GM19452 (cell line): ENCODE measurements around the gene VWA3A.
"Not testable (repeated sequence)": the region's sequence is repeated elsewhere in the genome, so short reads cannot be mapped to it uniquely, and the experiment has no call there.

Experiments used
- ATAC-seq: cut with Tn5 transposase; IDR thresholded peaks from one replicate; pipeline ENCODE4 v1.9.1; 2021; ENCODE audit not compliant: unreplicated experiment

The VWA3A gene

DNA sequence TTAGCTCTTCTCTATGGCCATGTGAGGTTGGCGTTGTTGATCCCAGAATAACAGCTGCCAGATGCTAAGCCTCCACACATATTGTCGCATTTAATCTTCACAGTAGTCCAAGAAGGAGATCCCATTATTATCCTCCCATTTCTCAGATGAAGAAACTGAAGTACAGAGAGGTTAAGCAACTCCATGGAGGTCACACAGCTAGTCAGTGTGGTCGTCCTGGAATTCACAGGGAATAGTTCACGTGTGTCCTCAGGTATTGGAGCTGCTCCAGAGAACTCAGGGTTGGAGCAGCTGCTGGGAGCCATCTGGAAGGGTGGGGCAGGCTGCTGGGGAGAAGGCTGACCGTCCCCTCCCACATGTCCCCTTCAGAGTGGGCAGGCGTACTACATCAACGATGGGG is 89.5 kb downstream of the VWA3A start:
- ATAC-seq: no peak

DNA sequence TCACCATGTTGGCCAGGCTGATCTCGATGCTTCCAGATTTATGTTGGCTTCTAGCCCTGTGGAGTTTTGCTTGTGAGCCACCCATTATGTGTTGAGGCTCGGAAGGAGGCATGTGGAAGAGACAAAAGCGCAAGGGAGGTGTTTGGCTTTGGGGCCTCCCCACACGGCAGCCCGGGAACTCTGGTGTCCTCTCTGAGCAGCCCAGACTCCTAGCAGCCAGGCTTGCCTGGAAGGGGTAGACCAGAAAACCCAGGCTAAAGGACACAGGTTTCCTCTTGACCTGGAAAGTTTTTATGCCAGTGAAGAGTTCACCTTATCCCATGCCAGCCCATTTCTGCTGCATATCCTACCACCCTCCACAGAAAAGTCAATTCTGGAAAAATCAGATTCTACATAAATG is 91.0 kb downstream of the VWA3A start:
- ATAC-seq: no peak

DNA sequence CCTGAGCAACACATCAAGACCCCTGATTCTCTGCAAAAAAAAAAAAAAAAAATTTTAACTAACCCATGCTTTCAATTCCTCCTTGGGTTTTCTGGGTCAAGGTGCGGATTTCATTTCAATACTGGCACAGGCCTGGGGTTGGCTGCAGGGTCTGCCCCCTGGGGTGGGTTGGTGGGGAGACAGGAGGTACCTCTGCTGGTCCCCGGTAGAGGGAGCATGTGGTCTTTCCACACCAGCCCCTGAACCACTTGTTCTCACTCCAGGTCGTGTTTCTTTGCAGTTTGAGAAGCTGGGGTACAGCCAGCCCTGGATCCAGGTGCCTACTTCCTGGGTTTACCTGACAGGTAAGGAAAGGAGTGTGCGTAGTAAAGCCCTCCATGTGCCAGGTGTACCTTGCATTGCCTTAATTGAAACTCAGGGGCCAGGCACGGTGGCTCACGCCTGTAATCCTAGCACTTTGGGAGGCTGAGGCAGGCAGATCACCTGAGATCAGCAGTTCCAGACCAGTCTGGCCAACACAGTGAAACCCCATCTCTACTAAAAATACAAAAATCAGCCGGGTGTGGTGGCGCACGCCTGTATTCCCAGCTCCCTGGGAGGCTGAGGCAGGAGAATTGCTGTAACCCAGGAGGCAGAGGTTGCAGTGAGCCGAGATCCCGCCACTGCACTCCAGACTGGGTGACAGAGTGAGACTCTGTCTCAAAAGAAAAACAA is 91.7 kb downstream of the VWA3A start:
- ATAC-seq: no peak

DNA sequence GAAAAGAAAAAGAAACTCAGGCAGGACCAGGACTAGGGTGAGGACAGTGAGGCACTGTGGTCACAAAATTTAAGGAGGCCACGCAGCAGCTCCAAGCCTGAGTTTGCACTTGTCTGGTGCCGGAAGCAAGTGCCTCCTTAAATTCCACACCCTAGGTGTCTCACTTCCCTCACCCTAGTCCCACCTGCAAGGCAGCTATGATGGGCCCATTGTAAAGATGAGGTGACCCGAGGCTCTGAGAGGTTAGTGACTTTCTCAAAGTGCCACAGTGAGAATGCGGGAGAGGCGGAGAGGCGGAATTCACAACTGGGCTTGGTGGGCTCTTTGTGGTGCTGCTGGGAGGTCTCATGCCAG is 92.3 kb downstream of the VWA3A start:
- no peak for ATAC-seq

DNA sequence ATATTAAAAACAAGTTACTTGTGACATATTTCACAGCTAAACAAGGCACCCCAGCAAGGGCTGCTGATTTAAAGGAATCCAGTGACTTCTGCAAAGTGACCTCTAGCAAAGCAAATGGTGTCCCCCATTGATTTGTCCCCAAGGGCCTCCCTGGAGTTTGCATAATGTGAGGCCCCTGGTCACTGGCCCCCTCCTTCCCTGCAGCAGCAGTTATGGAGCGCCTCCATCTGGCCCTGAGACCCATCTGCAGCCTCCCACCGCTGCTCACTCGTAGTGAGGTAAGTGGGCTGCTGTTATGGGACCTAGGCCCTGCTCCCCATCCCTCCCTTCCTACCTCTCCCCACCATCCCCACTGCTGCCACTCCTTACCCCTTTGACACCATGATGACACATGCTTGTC is 94.2 kb downstream of the VWA3A start:
- no peak for ATAC-seq

DNA sequence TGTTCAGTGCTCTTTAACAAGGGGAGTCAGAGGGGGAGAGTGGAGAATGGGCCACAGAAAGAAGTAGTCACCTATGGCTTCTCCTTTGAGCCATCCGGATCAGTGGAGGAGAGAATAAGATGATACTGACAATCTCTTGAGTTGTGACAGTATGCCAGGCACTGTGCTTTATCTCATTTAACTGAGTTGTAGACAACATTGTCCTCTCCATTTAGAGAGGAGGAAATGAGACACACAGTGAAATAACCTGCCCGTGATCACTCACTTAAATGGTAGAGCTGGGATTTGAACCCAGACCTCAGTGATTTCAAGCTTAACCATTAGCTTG is 95.9 kb downstream of the VWA3A start:
- ATAC-seq: no peak

DNA sequence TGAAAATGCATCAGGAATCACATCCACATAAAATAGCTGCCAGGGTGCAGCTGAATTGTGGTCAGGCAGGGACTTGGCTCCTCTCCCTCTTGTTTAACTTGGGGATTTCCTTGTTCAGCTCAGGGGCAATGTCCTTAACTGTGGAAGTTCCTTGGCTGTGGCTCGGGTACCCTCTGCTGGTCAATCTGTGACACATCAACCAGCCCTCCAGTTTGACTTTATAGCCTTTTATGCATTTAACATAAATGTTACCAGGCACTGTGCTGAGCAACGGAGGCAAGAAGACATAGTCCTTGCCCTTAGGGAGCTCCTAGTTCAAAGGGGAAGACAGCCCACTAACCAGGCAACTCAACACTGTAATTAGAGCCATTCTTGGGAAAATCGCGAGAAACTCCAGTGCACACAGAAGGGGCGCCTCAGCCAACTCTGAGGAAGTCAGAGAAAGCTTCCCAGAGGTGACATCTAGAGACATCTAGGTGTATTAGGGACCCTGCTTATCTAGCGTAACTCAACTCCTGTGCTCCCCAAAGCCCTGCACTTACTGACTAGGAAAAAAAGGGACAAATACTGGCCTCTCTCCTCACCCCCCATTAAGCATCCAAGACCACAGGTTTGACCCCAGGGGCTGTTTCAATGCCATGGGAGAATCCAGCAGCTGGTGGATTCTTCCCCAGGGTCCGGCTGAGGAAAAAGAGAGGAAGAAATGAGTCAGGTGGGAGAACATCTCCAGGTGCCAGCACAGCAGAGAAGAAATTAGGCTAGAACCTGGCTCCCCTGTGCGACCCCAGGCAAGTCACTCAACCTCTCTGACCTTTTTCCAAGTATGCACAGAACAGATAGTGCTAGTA is 96.5 kb downstream of the VWA3A start:
- no peak for ATAC-seq

DNA sequence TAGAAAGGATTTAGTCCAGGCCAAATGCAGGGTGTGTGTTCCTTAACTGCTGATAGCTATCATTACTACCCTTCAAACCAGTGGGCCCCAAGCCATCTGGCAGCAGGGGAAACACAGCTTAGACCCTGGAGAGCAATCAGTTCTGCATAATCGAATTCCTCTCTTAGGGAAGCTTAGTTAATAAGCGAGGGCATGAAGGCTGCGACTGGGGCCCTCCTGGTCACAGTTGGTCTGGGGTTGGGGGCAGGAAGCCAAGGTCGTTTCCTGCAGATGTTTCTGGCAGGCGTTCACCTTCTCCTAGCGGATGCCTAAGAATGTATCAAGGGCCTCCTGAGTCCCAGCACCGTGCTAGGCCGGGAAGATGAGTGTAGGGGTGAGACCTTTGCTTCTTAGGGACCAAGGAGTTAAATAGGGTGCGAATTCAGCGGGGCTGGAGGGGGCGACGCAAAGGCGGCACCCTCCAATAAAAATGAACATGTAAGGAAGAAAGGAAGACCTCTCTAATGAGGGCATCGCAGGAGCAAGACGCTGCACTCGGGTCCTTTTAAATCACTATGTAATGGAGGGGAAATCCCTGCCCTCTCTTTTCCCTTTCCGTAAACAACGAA is 97.2 kb downstream of the VWA3A start:
- ATAC-seq: no peak

DNA sequence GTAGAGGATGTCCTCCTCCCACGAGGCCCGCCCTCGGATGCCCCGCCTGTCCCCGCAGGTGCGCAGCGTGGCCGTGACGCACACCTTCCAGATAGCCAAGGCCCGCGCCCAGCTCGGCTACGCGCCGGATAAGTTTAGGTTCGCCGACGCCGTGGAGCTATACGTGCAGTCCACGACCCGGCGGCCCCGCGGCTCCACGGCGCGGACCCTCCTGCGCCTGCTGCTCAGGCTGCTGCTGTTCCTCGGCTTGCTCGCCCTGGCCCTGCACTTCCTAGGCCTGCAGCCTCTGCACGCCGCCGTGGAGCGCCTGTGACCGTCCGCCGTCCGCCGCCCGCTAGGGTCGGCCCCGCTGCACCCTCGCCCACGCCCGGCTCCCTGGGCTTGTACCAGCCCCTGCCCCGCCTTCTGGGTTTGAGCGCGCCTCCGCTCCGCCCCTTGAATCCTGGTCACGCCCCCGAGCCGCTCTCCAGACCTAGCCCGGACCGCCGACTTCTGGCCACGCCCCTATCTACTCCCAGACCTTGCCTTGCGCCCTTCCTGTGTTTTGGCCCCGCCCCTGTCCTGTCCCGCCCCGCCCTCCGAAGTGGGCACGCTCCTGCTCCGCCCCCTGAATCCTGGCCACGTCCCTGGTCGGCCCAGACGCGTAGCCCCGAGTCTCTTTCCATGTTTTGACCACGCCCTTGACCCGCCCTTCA is 97.9 kb downstream of the VWA3A start:
- peak; percentile 57 for ATAC-seq

DNA sequence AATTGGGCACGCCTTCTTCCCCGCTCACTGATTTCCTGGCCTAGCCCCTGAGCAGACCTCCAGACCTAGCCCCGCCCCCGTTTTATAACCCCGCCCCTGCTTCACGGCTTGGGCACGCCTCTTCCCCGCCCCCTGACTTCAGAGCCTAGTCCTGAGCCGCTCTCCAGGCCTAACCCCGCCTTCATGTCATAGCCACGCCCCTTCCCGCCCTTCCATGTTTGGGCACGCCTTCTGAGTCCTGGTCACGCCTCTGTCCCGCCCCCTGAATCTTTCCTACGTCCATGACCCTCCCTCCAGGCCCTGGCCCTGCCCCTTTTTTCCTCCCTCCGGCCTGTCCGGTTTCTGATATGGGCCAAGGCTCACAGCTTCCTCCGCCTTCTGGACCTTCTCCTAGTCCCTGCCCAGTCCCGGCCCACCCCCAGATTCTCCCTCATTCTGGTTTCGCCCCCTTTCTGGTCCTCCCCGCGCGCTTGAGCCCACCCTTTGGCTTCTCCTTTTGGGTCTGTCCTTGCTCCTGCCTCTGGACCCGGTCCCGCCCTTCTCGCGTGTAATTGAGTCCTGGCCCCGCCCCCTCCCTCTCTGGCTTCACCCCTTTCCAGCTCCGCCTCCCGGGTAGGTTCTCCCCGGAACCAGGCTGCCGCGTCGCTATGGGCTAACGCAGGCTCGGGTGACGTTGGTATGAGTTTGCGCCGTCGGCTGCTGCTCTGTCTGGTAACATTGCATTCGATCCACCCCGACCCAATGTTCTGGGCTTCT is 98.6 kb downstream of the VWA3A start:
- ATAC-seq: peak; percentile 40

DNA sequence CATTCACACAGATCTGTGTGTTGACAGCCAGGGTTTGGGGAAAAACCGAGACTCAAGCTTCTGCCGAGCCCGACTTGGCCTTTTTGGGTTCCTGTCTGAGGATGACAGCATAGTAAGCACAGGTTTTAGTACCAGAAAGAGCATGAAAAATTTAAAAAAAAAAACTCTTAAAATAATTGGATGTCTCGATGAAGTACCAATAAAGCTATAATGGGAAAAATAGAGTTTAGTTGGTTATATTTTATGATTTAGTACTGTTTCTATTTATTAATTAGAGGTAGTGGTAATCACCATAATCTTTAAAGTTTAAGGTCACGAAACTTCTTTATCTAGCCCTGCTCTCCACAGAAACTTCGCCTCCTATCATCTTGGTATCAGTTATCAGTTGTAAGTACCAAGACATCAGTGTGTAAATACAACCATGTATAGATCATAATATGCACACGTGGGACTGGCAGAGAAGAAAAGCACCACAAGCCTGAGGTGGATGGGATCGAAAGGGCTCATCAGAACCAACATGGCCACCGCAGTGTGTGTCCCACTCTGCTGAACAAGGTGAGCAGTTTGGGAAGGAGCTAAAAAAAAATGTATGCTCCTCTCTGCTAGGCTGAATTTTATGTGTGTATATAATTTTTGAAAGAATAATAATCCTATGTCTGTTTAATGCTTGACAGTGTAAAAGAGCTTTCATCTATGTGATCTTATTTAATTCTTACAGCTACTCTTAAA is 99.4 kb downstream of the VWA3A start:
- ATAC-seq: no peak

DNA sequence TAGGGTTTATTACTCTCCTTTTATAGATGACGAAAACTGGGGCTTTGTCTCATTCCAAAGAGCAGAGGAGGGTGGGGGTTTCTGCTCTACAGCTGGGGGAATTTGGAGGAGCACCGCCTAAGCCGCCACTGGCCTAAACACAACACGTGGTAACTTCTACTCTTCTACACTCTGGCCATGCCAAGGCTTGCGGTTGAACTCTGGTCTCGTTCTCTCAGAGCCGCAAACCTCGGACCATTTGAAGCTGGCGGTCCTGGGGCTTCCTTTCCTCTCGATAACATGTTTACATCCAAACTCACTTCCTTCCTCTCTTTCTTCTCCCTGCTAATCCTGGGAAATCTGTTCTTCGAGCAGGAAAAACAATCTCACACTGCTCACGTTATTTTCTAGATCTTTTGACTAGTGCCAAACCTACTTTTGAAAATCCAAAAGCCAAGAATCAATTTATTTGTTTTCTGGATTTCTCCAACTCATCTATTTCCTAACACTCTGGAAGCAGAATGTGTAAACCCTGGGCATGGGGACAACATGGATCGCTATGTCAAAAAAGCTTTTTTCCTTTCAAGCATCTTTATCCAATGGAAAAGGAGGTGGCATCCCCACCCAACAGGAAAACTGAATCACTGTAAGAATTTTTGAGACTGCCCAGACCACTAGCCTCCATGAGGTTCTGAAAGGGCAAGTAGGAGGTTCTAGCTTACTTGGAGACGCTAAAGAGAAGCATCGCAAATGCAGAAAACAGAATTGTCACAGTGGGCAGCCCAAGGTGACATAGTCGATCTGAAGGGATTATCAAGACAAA is 100.1 kb downstream of the VWA3A start:
- ATAC-seq: no peak

DNA sequence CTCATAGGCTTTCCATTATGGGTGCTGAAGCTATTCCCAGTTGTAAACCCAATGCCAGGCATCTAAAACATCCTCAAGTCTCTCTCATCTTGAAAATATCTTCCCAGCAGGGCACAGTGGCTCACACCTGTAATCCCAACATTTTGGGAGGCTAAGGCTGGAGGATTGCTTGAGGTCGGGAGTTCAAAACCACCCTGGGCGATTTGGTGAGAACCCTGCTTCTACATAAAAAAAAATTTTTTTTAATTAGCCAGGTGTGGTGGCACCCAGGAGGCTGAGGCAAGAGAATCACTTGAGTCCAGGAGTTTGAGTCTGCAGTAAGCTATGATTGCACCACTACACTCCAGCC is 100.7 kb downstream of the VWA3A start:
- no peak for ATAC-seq

DNA sequence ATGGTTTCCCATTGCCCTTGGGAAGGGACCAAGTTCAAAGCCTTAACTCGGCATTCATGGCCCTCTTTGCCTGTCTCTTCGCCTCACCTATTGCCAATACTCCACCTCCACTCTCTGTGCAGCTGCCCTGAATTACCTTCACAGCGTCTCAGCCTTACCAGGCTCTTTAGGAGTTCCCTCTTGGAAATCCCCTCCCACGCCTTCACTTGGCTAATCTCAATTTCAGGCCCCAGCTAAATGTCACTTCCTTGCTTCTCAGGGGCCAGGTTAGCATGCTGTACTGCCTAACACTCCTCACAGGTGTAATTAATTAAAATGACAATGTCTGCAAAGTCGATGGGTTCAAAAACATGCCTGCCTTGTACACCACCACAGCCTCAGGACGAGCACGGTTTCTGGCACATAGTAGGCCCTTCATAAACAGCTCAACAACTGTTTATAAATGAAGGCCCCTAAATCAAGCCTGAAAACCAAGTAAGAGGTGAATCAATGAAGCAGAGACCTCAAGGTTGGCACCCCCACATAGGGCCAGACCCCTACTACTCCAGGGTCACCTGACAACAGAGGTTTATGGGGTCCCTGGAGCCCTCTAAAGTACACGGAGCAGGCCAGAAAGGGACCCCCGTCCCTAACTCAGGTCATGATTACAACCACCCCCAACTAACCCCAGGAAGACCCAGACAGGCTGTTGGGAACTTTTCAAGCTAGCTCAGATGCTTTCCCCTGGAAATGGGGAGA is 102.5 kb downstream of the VWA3A start:
- no peak for ATAC-seq

DNA sequence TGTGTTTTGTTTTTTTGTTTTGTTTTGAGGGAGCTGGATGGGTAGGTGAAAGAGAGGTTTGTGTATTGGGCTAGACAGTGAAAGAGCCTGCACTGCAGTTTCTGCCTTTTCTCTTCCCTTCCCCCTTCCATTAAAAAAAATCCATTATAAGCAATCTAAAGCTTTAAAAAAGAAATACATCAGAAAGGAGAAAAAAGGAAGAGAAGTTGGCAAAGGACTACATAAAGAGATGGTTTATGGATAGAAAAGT is 103.0 kb downstream of the VWA3A start:
- no peak for ATAC-seq

DNA sequence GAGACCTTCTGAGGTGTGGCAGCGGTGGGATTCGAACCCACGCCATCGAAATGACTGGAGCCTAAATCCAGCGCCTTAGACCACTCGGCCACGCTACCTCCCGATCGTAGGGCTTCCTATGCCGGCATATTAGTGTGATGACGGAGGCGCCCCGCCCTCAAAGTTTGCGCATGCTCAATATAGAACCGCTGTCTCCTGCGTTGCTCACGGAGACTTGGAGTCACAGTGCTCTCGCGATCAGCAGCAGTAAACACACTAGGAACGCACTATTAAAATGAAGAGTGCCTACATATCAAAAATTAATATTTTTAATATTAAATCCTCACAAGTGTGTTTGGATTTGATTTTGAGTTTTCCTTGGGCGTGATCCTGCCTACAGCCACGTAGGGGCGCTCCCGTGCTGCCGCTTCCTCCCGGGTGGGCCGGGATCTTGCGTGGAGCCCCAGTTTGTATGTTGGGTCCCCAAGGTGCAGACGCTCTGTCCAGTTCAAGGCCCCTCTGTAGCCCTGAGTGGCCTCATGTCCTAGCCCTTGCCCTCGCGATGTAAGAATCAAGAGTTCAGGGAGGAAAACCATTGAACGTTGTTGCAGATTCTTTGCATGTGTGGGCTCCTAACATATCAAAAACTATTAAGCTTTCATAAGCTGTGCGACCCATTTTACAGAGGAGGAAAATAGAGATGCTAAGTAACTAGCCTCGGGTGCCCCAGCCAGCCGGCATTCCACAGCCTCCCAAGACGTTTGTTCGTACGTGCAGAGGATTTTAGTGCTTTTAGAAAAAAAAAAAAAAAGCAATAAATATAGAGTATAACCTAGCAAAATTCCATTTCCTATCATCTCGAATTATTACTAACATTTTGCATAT is 103.6 kb downstream of the VWA3A start:
- peak; percentile 27 for ATAC-seq

DNA sequence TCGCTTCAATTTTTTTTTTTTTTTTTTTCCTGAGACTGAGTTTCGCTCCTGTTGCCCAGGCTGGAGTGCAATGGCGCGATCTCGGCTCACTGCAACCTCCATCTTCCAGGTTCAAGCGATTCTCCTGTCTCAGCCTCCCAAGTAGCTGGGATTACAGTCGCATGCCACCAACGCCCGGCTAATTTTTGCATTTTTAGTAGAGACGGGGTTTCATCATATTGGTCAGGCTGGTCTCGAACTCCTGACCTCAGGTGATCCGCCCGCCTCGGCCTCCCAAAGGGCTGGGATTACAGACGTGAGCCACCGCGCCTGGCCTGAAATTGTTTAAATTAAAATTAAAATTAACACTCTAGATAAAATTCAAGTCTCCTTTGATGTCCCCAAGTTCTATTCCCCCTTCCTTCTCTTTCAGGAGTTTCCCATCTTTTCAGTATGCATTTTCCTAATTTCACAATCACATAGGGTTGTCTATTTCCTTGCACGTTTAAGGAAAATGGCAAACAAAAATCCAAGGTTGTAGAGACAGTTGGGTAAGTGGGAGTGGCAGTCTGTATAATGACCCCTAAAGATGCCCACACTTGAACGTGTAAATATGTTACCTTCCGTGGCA is 104.3 kb downstream of the VWA3A start:
- ATAC-seq: not testable (repeated sequence)
